GM21619 (cell line): ENCODE measurements around the gene NR1H3.

Experiments used
- ATAC-seq: cut with Tn5 transposase; IDR thresholded peaks from one replicate; pipeline ENCODE4 v1.9.1; 2021; ENCODE audit not compliant: unreplicated experiment

Gene NR1H3

GRCh38 chr11:47269002-47269828, 11.4 kb downstream of the NR1H3 start:
- ATAC-seq: peak; percentile 49

DNA sequence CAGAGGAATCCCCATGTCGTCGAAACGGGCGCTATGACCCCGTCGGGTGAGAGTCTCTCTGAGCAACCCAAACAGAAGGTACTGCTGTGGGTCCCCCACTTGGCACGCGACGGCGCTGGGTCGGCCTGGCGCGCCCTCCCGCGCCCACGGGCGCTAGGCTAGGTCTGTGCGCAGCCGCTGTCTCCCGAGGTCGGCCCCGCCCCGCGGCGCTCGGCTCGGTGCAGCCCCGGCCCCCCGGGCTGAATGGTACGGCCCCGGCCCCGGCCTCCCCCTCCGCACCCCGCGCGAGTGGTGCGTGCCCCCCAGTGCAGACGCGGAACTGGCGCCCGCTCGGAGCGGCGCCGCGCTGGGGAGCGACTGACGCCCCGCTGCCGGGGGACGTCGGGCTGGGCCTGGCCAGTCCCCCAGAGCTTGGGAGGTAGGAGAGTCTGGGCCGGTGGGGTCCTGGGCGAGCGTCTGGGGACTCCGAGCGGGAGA, 12.1 kb downstream of the NR1H3 start, which contains the start of gene MADD:
TSS of gene MADD (plus strand) at position 305 of the 477 bp plus-strand sequence.
- ATAC-seq: peak; percentile 59

DNA sequence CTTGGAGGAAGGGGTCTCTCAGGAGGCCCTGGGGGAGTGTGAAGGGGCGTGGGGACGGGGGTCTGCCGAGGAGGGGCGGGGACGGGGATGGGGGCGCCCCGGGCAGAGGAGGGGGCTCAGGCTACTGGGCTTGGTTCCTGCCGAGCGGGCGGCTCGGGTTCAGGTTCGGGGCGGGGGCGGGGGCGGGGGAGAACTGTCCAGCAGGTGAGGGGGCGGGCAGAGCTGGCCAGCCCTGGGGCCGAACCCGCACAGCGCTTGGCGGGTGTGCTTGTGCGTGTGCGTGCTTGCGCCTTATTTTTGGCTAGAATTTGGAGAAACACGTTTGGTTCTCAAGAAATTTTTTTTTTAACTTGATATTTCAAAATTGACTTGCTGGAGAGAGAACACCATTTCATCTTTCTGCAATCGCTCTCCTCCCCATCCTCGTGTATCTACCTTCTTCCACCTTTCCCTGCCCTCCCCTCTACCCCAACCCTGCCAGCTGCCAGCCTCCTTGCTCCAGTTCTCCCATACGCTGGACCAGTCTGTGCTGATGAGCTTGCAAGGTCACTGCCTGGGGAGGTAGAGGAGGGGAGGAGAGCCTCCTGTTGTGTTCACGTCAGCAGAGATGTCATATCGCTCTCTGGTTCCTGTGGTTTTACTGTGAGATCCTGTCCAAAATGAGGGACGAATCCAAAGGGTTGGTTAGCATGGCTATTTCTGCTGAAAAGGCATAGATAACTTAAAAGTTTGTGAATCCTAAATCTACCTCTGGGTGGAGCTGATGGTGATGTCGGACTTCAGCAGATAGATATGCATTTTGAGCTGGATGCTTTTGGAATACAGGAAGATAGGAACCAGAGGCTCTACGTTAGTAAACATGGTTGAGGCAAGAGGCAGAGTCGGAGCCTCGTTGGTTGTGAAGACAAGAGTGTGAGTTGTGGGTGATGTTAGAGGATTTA, 12.8 kb downstream of the NR1H3 start:
- no peak for ATAC-seq

DNA sequence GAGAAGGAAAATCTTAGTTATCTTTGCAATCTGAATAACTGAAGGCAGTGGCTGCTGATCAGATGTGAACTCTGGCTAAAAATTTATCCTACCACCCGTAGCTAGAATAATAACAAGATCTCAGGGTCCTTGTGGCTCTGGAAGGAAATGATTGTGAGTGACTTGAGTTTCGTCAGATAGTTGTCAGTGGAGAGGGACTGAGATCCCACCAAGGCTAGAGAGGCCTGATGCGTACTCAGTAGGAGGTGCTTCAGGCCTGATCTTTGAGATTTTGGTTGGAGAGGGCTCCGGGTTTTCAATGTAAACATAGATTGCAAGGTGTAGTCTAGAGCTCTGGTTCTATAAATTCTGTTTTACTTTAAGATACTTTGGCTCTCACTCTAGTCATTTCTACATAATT, 13.5 kb downstream of the NR1H3 start:
- ATAC-seq: no peak

DNA sequence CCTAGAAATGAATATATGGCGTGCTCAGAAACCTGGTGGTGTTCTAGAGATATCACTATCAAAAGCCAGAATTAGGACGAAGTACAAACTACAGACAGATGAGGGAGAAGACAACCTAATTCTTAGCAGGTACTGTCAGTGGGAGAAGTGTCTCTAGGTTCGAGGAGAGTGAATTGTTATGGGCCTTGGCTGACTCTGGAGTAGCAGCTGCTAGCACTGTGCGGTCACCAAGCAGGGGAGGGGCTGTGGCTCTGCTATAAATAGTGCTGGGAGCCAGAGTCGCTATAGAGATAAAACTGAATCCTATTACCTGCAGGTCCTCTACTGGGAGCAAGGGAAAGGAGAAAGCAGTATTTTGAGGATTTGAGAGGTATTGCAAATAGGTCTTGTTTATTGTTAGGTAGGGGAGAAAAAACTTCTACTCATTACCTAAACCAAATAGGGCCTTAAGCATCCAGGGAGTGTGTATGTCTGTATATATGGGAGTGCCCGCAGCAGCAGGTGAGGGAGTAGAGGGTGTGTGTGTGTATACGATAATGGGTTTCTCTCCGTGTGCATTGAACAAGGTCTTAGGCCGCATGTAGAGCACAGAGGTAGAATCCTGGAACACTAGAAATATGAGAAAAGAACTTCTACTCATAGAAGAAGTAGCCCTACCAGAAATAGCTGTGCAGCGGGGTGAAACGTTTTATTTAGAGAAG, 14.3 kb downstream of the NR1H3 start:
- ATAC-seq: no peak

DNA sequence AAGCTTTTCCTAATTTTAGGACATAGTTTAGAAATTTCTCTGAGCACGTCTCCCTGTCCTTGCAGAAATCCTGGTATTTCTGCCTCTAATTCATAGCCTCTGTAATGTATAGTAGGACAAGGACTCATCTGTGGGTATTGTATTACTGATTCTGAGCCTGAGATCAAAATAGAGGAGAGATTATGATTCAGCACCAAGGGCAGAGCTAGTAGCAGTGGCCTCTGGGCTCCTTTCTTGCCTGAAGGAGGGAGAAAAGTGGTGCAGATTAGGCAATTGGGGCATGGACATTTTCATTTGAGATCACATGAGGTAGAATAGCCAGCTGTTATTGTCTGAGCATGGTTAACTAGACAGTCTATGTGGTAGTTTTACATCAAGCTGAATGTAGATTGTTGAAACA, 14.9 kb downstream of the NR1H3 start:
- no peak for ATAC-seq

DNA sequence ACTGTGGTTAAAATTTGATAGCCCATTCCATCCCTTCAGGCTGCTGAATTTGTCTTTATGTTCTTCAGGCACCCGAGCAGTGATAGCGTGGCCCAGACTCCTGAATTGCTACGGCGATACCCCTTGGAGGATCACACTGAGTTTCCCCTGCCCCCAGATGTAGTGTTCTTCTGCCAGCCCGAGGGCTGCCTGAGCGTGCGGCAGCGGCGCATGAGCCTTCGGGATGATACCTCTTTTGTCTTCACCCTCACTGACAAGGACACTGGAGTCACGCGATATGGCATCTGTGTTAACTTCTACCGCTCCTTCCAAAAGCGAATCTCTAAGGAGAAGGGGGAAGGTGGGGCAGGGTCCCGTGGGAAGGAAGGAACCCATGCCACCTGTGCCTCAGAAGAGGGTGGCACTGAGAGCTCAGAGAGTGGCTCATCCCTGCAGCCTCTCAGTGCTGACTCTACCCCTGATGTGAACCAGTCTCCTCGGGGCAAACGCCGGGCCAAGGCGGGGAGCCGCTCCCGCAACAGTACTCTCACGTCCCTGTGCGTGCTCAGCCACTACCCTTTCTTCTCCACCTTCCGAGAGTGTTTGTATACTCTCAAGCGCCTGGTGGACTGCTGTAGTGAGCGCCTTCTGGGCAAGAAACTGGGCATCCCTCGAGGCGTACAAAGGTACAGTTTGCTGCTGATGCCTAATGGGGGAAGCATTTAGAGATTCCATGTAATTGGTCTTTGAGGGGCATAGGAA, 16.9 kb downstream of the NR1H3 start:
- ATAC-seq: no peak

GRCh38 chr11:47276923-47277322, 19.1 kb downstream of the NR1H3 start:
- ATAC-seq: no peak

DNA sequence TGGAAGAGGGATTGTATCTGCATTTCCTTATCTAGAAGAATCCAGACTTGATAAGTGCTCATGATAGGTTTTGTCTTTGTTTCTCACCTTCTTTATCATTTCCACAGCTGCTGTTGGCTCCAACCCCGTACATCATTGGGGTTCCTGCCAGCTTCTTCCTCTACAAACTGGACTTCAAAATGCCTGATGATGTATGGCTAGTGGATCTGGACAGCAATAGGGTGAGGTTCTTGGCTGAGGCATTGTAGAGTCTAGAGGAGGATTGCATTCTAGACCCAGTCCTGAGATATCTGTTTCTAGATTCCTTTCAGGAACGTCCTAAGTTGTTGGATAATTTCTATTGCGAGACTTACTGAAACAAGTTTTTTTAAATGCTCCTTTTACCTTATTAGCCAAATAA, 20.3 kb downstream of the NR1H3 start:
- ATAC-seq: no peak

- no peak for ATAC-seq
These were observed 21.0 kb downstream of the NR1H3 start for GRCh38 chr11:47278769-47279168.

DNA sequence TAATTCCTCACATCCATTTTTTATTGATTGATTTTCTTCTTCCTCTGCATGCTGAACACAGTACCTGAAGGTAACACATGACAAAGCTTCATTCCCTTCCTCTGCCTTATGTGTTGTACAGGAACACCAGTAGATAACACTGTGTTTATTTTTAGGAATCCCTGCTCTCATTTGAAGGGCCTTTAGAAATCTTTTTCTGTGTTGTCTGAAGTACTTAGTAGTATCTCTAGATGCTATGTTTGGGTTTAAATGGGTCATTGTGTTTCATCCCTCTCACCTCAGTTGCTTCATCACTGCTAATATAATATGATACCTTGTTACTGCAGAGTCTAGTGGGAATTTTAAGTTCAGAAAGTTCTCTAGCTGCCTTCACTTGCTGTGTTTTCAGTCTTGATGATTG, 22.3 kb downstream of the NR1H3 start:
- no peak for ATAC-seq

DNA sequence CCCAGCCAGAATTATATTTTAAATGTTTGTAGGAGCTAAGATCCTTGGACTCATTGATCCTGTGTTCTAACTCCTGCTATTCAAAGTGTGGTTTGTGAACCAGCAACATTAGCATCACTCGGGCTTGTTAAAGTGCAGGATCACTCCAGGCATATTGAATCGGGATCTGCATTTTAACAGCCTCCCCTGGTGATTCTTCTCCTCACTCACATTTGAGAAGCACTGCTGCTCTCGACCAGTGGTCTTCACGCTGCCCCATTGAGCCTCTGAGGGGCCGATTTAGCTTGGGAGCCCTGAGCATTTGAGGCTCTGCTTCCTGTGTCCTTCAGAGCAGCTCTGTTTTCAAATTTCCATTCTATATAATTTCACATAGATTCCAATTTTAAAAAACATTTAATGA, 23.1 kb downstream of the NR1H3 start:
- no peak for ATAC-seq

DNA sequence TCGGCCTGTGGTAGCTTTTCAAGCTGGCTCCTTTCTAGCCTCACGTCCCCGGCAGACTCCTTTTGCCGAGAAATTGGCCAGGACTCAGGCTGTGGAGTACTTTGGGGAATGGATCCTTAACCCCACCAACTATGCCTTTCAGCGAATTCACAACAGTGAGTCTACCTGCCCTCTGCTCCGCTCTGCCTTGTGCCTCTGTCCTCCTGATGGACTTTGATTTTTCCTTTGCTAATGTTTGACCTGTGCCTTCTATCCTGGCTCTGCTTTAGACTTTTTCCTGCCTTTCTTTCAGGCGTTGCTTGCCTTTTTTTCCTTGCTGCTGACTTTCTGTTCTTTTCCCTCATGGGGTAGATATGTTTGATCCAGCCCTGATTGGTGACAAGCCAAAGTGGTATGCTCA, 24.7 kb downstream of the NR1H3 start:
- no peak for ATAC-seq

GRCh38 chr11:47284151-47284550, 26.4 kb downstream of the NR1H3 start:
- ATAC-seq: no peak

GRCh38 chr11:47285969-47286770, 28.4 kb downstream of the NR1H3 start:
- no peak for ATAC-seq

DNA sequence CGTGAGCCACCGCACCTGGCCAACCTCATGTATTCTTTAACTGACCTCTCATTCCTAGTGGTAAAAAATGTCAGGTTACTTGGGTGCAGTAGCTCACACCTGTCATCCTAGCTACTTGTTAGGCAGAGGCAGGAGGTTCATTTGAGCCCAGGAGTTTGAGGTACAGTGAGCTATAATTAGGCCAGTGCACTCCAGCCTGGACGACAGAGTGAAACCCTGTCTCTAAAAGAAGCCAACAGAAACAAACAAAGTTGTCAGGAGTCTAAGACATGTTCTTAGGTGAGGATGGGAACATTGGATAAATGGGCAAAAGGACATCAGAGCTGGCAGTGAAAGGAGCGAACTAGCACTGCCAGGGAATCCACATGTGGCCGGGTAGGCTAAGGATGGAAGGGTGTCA, 30.3 kb downstream of the NR1H3 start:
- no peak for ATAC-seq

- ATAC-seq: no peak
These were observed 32.1 kb downstream of the NR1H3 start for GRCh38 chr11:47289856-47290255.

DNA sequence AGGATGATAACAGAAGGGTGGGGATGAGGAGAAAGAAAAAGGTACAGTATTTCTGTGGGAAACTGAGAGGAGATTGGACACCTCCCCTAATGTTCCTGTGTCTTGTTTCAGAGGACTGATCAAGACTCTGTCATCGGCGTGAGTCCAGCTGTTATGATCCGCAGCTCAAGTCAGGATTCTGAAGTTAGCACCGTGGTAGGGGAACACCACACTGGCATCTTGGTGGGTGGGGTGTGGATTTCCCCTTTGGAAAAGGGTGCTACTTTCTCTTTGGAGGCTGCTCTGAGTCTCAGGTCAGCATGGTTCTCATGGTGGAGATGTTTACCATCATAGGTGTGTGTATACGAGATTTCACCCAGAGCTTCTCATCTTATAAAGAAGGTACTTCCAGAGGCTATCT, 37.6 kb downstream of the NR1H3 start:
- ATAC-seq: no peak

DNA sequence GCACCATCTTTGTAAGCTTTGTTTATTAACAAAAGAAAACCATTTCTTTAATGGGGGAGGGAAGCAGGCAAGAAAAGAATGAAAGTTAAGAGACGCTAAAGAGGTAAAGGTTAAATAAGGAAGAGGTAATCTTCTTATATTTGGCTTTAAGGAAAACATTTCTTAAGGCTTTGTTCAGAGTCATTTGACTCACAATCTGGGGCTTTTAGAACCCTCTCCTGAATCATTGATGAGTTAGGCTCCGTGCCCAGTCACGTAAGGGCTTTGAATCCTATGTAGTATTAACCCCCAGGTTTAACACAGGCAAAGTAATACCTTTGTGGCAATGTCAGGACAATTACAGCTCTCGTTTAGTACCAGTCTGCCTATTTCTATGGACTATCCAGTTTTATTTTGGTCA, 38.2 kb downstream of the NR1H3 start:
- no peak for ATAC-seq

DNA sequence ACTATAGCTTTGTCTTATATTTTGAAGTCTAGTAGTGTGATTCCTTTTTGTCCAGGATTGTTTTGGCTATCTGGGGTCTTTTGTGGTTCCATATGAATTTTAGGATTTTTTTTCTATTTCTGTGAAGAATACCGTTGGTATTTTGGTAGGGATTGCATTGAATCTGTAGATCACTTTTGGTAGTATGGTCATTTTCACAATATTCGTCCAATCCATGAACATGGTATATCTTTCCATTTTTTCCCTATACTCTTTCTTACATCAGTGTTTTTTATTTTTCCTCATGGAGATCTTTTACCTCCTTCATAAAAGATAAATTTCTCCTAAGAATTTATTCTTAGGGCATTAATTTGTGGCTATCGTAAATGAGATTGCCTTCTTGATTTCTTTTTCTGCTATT, 41.3 kb downstream of the NR1H3 start:
- ATAC-seq: no peak
